Endodermal cell (in vitro differentiated cells): ENCODE measurements around the gene ZNF407. TPM values are rescaled to one million over a fixed set of nuclear protein-coding genes. Genes with fewer than 3 reads are reported as not detected.

Source experiments
- DNase-seq: peaks from one replicate; pipeline ENCODE4 v3.0.0-alpha.2; 2017
- H3K27ac ChIP-seq: 2 replicates; pipeline ENCODE4 v1.5.1; 2013; ENCODE audit warnings: mild to moderate bottlenecking, low read depth, low read length, moderate library complexity
- H3K27me3 ChIP-seq: 2 replicates; pipeline ENCODE4 v1.6.1; 2013; ENCODE audit warnings: mild to moderate bottlenecking, low read length, moderate library complexity; ENCODE audit not compliant: insufficient read depth, control insufficient read depth, poor library complexity, severe bottlenecking
- H3K36me3 ChIP-seq: 2 replicates; pipeline ENCODE4 v1.7.0; 2013; ENCODE audit warnings: mild to moderate bottlenecking, low read length, moderate library complexity; ENCODE audit not compliant: control insufficient read depth, insufficient read depth
- H3K4me1 ChIP-seq: one replicate; pipeline ENCODE4 v1.7.0; 2013; ENCODE audit warnings: low read length; ENCODE audit not compliant: control insufficient read depth, insufficient read depth
- H3K4me3 ChIP-seq: 2 replicates; pipeline ENCODE4 v1.5.1; 2013; ENCODE audit warnings: mild to moderate bottlenecking, low read length, moderate library complexity
- H3K9ac ChIP-seq: 2 replicates; pipeline ENCODE4 v1.6.1; 2013; ENCODE audit warnings: mild to moderate bottlenecking, low read length, moderate library complexity; ENCODE audit not compliant: poor library complexity, severe bottlenecking; ENCODE audit errors: extremely low read depth
- H3K9me3 ChIP-seq: 2 replicates; pipeline ENCODE4 v1.6.1; 2013; ENCODE audit warnings: mild to moderate bottlenecking, low read length, moderate library complexity; ENCODE audit not compliant: control insufficient read depth
- H3K27ac Mint-ChIP-seq: 2 replicates; pipeline ENCODE4 v1.8.0; 2020; ENCODE audit warnings: mixed read lengths
- H3K27me3 Mint-ChIP-seq: 2 replicates; pipeline ENCODE4 v1.8.0; 2021; ENCODE audit warnings: mild to moderate bottlenecking, mixed read lengths; ENCODE audit not compliant: insufficient read depth
- H3K36me3 Mint-ChIP-seq: 2 replicates; pipeline ENCODE4 v1.8.0; 2020; ENCODE audit warnings: low read depth, mixed read lengths
- H3K4me1 Mint-ChIP-seq: 2 replicates; pipeline ENCODE4 v1.8.0; 2020; ENCODE audit warnings: mixed read lengths
- H3K4me3 Mint-ChIP-seq: 2 replicates; pipeline ENCODE4 v1.8.0; 2020; ENCODE audit warnings: mild to moderate bottlenecking, moderate library complexity, mixed read lengths
- H3K9me3 Mint-ChIP-seq: 2 replicates; pipeline ENCODE4 v1.8.0; 2020; ENCODE audit warnings: mild to moderate bottlenecking, mixed read lengths
- CTCF ChIP-seq: fragments of 200-600 bp; sonication (generic); conservative IDR thresholded peaks from 2 replicates; pipeline ENCODE4 v1.5.0; 2021; ENCODE audit warnings: antibody characterized with exemption, mild to moderate bottlenecking
- WGBS, 2 experiments: methylation state at CpG; one replicate each; pipeline versions ENCODE4 v1.1.5 to v1.1.7; 2013; ENCODE audit warnings: missing lambda C conversion rate in 2 of 2, mixed read lengths in 1 of 2; ENCODE audit not compliant: insufficient coverage in 1 of 2, insufficient read length in 1 of 2; 5-methylcytosine and 5-hydroxymethylcytosine counted together
- total RNA-seq, 2 donors: library from RNA; stranded (reverse); fragmentation: NEBNext Ultra II Directional in 1 of 2; extraction: Animal tissue kit (Norgen Biotek cat#: 25700) in 1 of 2; gene quantifications; 2 replicates in 1 of 2; 3 replicates in 1 of 2; pipeline ENCODE4 v1.2.1, GENCODE V29; 2021

The ZNF407 gene
- total RNA-seq, 2 donors from 2014 or later = 7.6 to 13.1 TPM

GRCh38 chr18:74796841-74797576 is 199.3 kb downstream of the ZNF407 start:
- Histone ChIP-seq H3K4me1 (peaks cover 2% of the 10 kb centered on the region), H3K36me3 (no peaks in the 10 kb centered on the region), H3K4me3 (no peak overlapping the region), H3K27me3 (no peaks in the 10 kb centered on the region), H3K27ac (no peak overlapping the region), H3K9ac (no peak overlapping the region), H3K9me3 (no peaks in the 10 kb centered on the region)
- H3K4me1 Mint-ChIP-seq = peaks cover 14% of the 10 kb centered on the region
- WGBS, 2 experiments = 77 to 85% methylated on average over 5 to 7 of the region's 7 CpGs
- no peak for TF ChIP-seq CTCF
- H3K4me3 Mint-ChIP-seq = no peak overlapping the region
- no peak overlapping the region for H3K27ac Mint-ChIP-seq
- H3K9me3 Mint-ChIP-seq = no peaks in the 10 kb centered on the region
- DNase-seq = no peak
- no peaks in the 10 kb centered on the region for H3K36me3 Mint-ChIP-seq
- H3K27me3 Mint-ChIP-seq = no peaks in the 10 kb centered on the region

- no peak for DNase-seq
- Mint-ChIP-seq H3K4me1 (peaks cover 14% of the 10 kb centered on the region), H3K27me3 (no peaks in the 10 kb centered on the region), H3K36me3 (no peaks in the 10 kb centered on the region), H3K27ac (no peak overlapping the region), H3K9me3 (no peaks in the 10 kb centered on the region), H3K4me3 (no peak overlapping the region)
- peaks cover 2% of the 10 kb centered on the region for H3K4me1 ChIP-seq
- H3K27ac ChIP-seq = no peak overlapping the region
- H3K4me3 ChIP-seq = no peak overlapping the region
- H3K9ac ChIP-seq = no peak overlapping the region
- 92 to 100% methylated on average over 3 to 6 of the region's 6 CpGs for WGBS, 2 experiments
- H3K27me3 ChIP-seq = no peaks in the 10 kb centered on the region
- TF ChIP-seq CTCF = no peak
- H3K36me3 ChIP-seq = no peaks in the 10 kb centered on the region
- H3K9me3 ChIP-seq = no peaks in the 10 kb centered on the region
These were observed 200.0 kb downstream of the ZNF407 start for GRCh38 chr18:74797577-74798151.

GRCh38 chr18:74799542-74799941 is 201.9 kb downstream of the ZNF407 start:
- Histone ChIP-seq H3K9ac (no peak overlapping the region), H3K4me3 (no peak overlapping the region), H3K4me1 (peaks cover 6% of the 10 kb centered on the region), H3K27me3 (no peaks in the 10 kb centered on the region), H3K36me3 (no peaks in the 10 kb centered on the region), H3K27ac (no peak overlapping the region), H3K9me3 (no peaks in the 10 kb centered on the region)
- Mint-ChIP-seq H3K36me3 (no peaks in the 10 kb centered on the region), H3K4me3 (no peak overlapping the region), H3K9me3 (no peaks in the 10 kb centered on the region), H3K27ac (no peak overlapping the region), H3K27me3 (no peaks in the 10 kb centered on the region), H3K4me1 (peaks cover 29% of the 10 kb centered on the region)
- no peak for DNase-seq
- TF ChIP-seq CTCF = no peak
- WGBS, 2 experiments = 97% methylated on average over 2 of the region's 2 CpGs; no CpG with 5 or more reads in 1 of the 2 experiments
